ENCODE results near the gene ATP11A. TPM values are rescaled to one million over a fixed set of nuclear protein-coding genes. Genes with fewer than 3 reads are reported as not detected.

The ATP11A gene
- total and polyA plus RNA-seq, 2 donors (not counting 3 experiments of a cell fraction or from before 2014, with no cell fraction given): 16.5 to 88.1 TPM

DNA sequence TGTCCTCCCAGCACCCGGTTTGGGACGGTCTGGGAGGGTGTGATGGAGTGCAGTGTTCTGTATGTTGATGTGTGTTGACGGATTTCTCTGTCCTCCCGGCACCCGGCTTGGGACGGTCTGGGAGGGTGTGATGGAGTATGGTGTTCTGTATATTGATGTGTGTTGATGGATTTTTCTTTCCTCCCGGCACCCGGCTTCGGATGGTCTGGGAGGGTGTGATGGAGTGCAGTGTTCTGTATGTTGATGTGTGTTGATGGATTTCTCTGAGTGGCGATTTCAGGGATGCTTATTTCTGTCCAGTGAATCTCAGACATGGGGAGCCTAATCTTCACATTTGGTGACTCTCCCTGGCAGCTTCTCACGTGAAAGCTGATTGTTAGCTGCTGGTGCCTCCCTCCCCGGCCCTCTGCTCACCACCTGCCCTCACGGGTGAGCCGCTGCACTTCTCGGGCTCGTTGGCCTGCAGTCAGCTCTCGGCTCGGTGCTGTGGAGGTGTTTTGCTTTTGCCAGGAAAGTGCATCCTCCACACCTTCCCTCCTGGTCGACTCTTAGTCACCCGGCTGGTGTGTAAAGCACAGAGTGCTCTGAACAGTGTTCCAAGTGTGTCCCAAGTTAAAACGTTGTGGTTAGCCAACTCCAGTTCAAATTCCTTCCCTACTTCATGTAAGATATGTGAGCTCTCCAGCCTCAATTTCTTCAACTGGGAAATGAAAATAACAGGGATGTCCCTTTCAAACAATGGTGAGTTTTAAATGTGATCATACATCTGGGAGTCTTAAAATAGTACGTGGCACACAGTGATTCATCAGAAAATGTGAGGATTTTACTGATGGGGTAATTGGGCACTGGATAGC is 54.6 kb downstream of the ATP11A start:
- Histone ChIP-seq H3K4me1 (ENCODE audit: control insufficient read depth, extremely low read depth, insufficient read depth, low read length) (no peaks in the 10 kb centered on the region), H3K4me3 (replicated peaks in 1 of 3; ENCODE audit: insufficient read depth in 1 of 3, low read depth in 1 of 3, low read length in 3 of 3) (no peak overlapping the region), H3K9ac (replicated peaks; ENCODE audit: extremely low read depth, insufficient read depth, low read length) (no peak overlapping the region), H4K20me1 (replicated peaks; ENCODE audit: control insufficient read depth, extremely low read depth, insufficient read depth, low read length) (no peaks in the 10 kb centered on the region), H3K9me3 (replicated peaks; ENCODE audit: control insufficient read depth, insufficient read depth, low read length) (no peaks in the 10 kb centered on the region), H3K4me2 (ENCODE audit: insufficient read depth, low read length) (no peak overlapping the region), H3K27me3 (ENCODE audit: control insufficient read depth in 2 of 2, insufficient read depth in 2 of 2, low read length in 2 of 2) (no peaks in the 10 kb centered on the region), H3K9me1 (replicated peaks; ENCODE audit: control insufficient read depth, extremely low read depth, insufficient read depth, low read length) (no peaks in the 10 kb centered on the region), H2AFZ (ENCODE audit: low read depth, low read length) (no peak overlapping the region), H3K79me2 (ENCODE audit: control insufficient read depth, insufficient read depth, low read length) (peaks cover 24% of the 10 kb centered on the region), H3K36me3 (ENCODE audit: control insufficient read depth in 2 of 2, extremely low read depth in 1 of 2, insufficient read depth in 2 of 2, low read length in 2 of 2) (no peaks in the 10 kb centered on the region), H3K27ac (ENCODE audit: insufficient read depth, low read depth, low read length) (no peak overlapping the region)
- intact Hi-C loops (cut with micrococcal nuclease) (no loop called here), dilution Hi-C loops (cut with MboI; ENCODE audit: extremely low pct_ligation_motif_present, low sequenced_read_pairs) (no loop called here)
- DNase-seq (ENCODE audit: low read depth, low spot score) (no peak), FAIRE-seq (no peak)
- CTCF ChIA-PET: interaction anchor here (0.8 to 1.3 kb wide), 2 partner anchors 9 to 22 kb away, joined by 3 to 4 read pairs; no protein-coding TSS in a partner anchor
- BruUV-seq (replicated peaks): no TSS peak
- TF ChIP-seq, protein P1, sequence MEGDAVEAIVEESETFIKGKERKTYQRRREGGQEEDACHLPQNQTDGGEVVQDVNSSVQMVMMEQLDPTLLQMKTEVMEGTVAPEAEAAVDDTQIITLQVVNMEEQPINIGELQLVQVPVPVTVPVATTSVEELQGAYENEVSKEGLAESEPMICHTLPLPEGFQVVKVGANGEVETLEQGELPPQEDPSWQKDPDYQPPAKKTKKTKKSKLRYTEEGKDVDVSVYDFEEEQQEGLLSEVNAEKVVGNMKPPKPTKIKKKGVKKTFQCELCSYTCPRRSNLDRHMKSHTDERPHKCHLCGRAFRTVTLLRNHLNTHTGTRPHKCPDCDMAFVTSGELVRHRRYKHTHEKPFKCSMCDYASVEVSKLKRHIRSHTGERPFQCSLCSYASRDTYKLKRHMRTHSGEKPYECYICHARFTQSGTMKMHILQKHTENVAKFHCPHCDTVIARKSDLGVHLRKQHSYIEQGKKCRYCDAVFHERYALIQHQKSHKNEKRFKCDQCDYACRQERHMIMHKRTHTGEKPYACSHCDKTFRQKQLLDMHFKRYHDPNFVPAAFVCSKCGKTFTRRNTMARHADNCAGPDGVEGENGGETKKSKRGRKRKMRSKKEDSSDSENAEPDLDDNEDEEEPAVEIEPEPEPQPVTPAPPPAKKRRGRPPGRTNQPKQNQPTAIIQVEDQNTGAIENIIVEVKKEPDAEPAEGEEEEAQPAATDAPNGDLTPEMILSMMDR (IDR thresholded peaks at IDR 0.05; ENCODE audit: extremely low read depth in 1 of 2, insufficient read depth in 1 of 2, low read depth in 1 of 2, low read length in 2 of 2): no peak
- TF ChIP-seq GATA2 (IDR thresholded peaks at IDR 0.05; ENCODE audit: insufficient read depth, insufficient read length, low read depth, low read length): no peak
- POLR2A ChIA-PET: no interaction called here

DNA sequence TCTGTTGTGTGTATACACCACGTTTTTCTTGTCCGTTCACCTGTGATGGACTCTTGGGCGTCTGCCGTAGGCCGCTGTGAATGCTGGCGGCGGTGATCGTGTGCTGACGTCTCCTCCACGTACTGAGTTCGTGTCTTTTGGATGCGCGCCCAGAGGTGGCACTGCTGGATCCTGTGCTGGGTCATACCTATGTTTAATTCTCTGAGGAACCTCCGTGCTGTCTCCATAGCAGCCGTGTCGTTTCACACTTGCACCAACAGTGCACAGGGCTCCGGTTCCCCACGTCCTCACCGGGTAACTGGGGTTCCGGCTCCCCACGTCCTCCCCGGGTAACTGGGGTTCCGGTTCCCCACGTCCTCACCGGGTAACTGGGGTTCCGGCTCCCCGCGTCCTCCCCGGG is 56.2 kb downstream of the ATP11A start:
- dilution Hi-C loops (cut with MboI; ENCODE audit: extremely low pct_ligation_motif_present, low sequenced_read_pairs) (no loop called here), intact Hi-C loops (cut with micrococcal nuclease) (no loop called here)
- CTCF ChIA-PET: interaction anchor here (0.7 kb wide), 1 partner anchor 105 kb away, joined by 4 read pairs; no protein-coding TSS in a partner anchor
- H3K9me1 ChIP-seq (replicated peaks; ENCODE audit: control insufficient read depth, extremely low read depth, insufficient read depth, low read length): no peaks in the 10 kb centered on the region
- POLR2A ChIA-PET: no interaction called here
- no TSS peak for BruUV-seq (replicated peaks)
- H3K4me3 ChIP-seq (replicated peaks in 1 of 3; ENCODE audit: insufficient read depth in 1 of 3, low read depth in 1 of 3, low read length in 3 of 3): no peak overlapping the region
- H3K9ac ChIP-seq (replicated peaks; ENCODE audit: extremely low read depth, insufficient read depth, low read length): no peak overlapping the region
- no peak for DNase-seq (ENCODE audit: low read depth, low spot score)
- no peak overlapping the region for H2AFZ ChIP-seq (ENCODE audit: low read depth, low read length)
- no peak for FAIRE-seq
- H3K9me3 ChIP-seq (replicated peaks; ENCODE audit: control insufficient read depth, insufficient read depth, low read length): no peaks in the 10 kb centered on the region
- H3K27ac ChIP-seq (ENCODE audit: insufficient read depth, low read depth, low read length): no peak overlapping the region
- no peak overlapping the region for H3K4me2 ChIP-seq (ENCODE audit: insufficient read depth, low read length)
- no peaks in the 10 kb centered on the region for H4K20me1 ChIP-seq (replicated peaks; ENCODE audit: control insufficient read depth, extremely low read depth, insufficient read depth, low read length)
- H3K36me3 ChIP-seq (ENCODE audit: control insufficient read depth in 2 of 2, extremely low read depth in 1 of 2, insufficient read depth in 2 of 2, low read length in 2 of 2): no peaks in the 10 kb centered on the region
- H3K79me2 ChIP-seq (ENCODE audit: control insufficient read depth, insufficient read depth, low read length): peaks cover 24% of the 10 kb centered on the region
- no peaks in the 10 kb centered on the region for H3K4me1 ChIP-seq (ENCODE audit: control insufficient read depth, extremely low read depth, insufficient read depth, low read length)
- TF ChIP-seq EZH2 (IDR thresholded peaks at IDR 0.05; ENCODE audit: borderline replicate concordance, low read depth, low read length, severe bottlenecking): no peak
- H3K27me3 ChIP-seq (ENCODE audit: control insufficient read depth in 2 of 2, insufficient read depth in 2 of 2, low read length in 2 of 2): no peaks in the 10 kb centered on the region

All from endothelial cell of umbilical vein (primary cell).